Upper lobe of right lung (tissue), 1 donor: ENCODE measurements around the gene POLR2C. TPM values are rescaled to one million over a fixed set of nuclear protein-coding genes. Genes with fewer than 3 reads are reported as not detected.

Experiments
- ATAC-seq: fragments of 200-7000 bp; cut with Tn5 transposase; one replicate; pipeline ENCODE4 v1.9.1; 2020; ENCODE audit warnings: mild to moderate bottlenecking, moderate library complexity
- DNase-seq: peaks from one replicate; pipeline ENCODE4 v3.0.0-alpha.2; 2020
- H3K27ac ChIP-seq: fragments of 200-600 bp; one replicate; pipeline ENCODE4 v1.8.0; 2022
- H3K27me3 ChIP-seq: fragments of 200-600 bp; one replicate; pipeline ENCODE4 v1.8.0; 2022; ENCODE audit warnings: mild to moderate bottlenecking
- H3K36me3 ChIP-seq: fragments of 200-600 bp; one replicate; pipeline ENCODE4 v1.8.0; 2022
- H3K4me1 ChIP-seq: fragments of 200-600 bp; one replicate; pipeline ENCODE4 v1.8.0; 2022
- H3K4me3 ChIP-seq: fragments of 200-600 bp; one replicate; pipeline ENCODE4 v1.8.0; 2022; ENCODE audit warnings: mild to moderate bottlenecking
- H3K9me3 ChIP-seq: fragments of 200-600 bp; one replicate; pipeline ENCODE4 v1.8.0; 2022
- CTCF ChIP-seq: fragments of 200-600 bp; IDR thresholded peaks from one replicate; pipeline ENCODE4 v1.8.0; 2022; ENCODE audit warnings: antibody characterized with exemption
- intact Hi-C: fragments of 100-400 bp; cut with DNase I; formaldehyde crosslinking; loops from one replicate; pipeline ENCODE4 v1.11.0; 2022
- total RNA-seq: library from RNA; stranded (reverse); fragmentation: NEBNext Ultra II Directional; extraction: Animal tissue kit (Norgen Biotek cat#: 25700); gene quantifications from one replicate; pipeline ENCODE4 v1.2.1, GENCODE V29; 2021
- donor health status: DM: no; HTN: yes; CAD: no; lungs with severe emphysema.

POLR2C gene
- total RNA-seq, 1 donor from 2014 or later, result 85.1 TPM

- peaks cover 40% of the 10 kb centered on the region for H3K4me1 ChIP-seq
- ATAC-seq, result no peak
- H3K36me3 ChIP-seq, result no peaks in the 10 kb centered on the region
- DNase-seq, result no peak
- H3K27me3 ChIP-seq, result no peaks in the 10 kb centered on the region
- H3K4me3 ChIP-seq, result no peak overlapping the region
- no peaks in the 10 kb centered on the region for H3K9me3 ChIP-seq
- no peak for TF ChIP-seq CTCF
- intact Hi-C loops, result no loop called here
- no peak overlapping the region for H3K27ac ChIP-seq
These were observed 20.5 kb downstream of the POLR2C start for GRCh38 chr16:57482845-57483545.

GRCh38 chr16:57483725-57484514 is 21.4 kb downstream of the POLR2C start:
- DNase-seq (peak; percentile 71), ATAC-seq (no peak)
- Histone ChIP-seq H3K27ac (peak overlapping the region; percentile 37), H3K4me3 (peak overlapping the region; percentile 75), H3K9me3 (no peaks in the 10 kb centered on the region), H3K4me1 (peaks cover 30% of the 10 kb centered on the region), H3K27me3 (no peaks in the 10 kb centered on the region), H3K36me3 (no peaks in the 10 kb centered on the region)
- intact Hi-C loops, result no loop called here
- no peak for TF ChIP-seq CTCF

- intact Hi-C loops, result no loop called here
These were observed 22.1 kb downstream of the POLR2C start for GRCh38 chr16:57484515-57485005.

DNA sequence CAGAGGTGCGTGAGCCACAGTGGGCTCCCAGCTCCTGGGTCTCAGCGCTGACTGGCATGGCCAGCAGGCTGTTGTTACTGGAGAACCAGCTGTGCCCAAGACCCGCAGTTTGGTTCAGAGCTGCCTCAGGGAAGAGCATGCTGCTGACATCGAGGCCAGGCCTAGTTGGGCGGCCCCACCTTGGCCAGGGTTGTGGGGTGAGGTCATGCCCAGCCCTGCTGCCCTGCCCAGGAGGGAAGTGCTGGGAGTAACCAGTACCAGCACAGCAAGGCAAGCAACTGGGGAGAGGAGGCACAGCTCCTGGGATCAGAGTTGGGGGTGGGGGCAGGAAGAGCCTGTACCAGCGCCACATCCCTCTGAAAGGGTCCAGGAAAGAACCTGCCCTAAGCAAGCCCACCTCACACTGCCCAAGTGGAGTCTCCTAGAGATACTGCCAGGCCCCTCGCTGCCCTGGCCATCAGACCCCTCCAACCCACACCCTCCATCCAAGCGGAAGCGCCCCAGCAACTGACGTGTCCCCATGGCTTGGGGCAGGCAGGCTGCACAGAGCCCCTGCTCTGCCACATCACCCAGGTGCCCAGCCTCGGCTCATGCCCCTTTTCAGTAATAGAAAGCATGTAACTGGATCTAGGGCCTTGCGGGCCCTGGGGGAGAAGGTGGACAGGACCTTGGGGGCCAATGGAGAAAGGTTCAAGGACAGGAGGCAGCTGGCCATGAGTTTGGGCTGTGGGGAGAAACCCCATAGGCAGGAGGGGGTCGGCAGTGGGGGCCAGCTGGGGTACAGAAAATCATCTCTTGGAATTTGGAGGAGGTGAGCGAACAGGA is 22.8 kb downstream of the POLR2C start:
- no peaks in the 10 kb centered on the region for H3K27me3 ChIP-seq
- peak overlapping the region; percentile 80 for H3K27ac ChIP-seq
- peak; percentile 71 for DNase-seq
- H3K36me3 ChIP-seq, result no peaks in the 10 kb centered on the region
- H3K4me3 ChIP-seq, result peak overlapping the region; percentile 75
- intact Hi-C loops, result no loop called here
- peaks cover 16% of the 10 kb centered on the region for H3K4me1 ChIP-seq
- ATAC-seq, result peak; percentile 62
- H3K9me3 ChIP-seq, result no peaks in the 10 kb centered on the region
- TF ChIP-seq CTCF, result no peak

More at GRCh38 chr16:57484515-57485005, 22.1 kb downstream of the POLR2C start:
- no peak for TF ChIP-seq CTCF
- H3K4me1 ChIP-seq, result peaks cover 24% of the 10 kb centered on the region
- no peaks in the 10 kb centered on the region for H3K36me3 ChIP-seq
- peak overlapping the region; percentile 75 for H3K4me3 ChIP-seq
- H3K27me3 ChIP-seq, result no peaks in the 10 kb centered on the region
- no peak for DNase-seq
- ATAC-seq, result no peak
- peak overlapping the region; percentile 37 for H3K27ac ChIP-seq
- no peaks in the 10 kb centered on the region for H3K9me3 ChIP-seq
